RPMI7951 (cell line): ENCODE measurements around the gene PHF3. TPM values are rescaled to one million over a fixed set of nuclear protein-coding genes. Genes with fewer than 3 reads are reported as not detected.

Experiments used
- DNase-seq: peaks from one replicate; pipeline ENCODE4 v3.0.0-alpha.2; 2012; ENCODE audit warnings: low read depth
- total RNA-seq: library from RNA; depleted of rRNA; stranded (reverse); fragments of >200 nt; shearing (Covaris generic); gene quantifications from 2 replicates; pipeline ENCODE4 v1.2.3, GENCODE V29; 2014; rRNA removed

The PHF3 gene
- total RNA-seq = 28.9 and 35.7 TPM in 2 replicates

GRCh38 chr6:63635588-63636517 is at the start of gene PHF3:
Gene PHF3 (plus strand): TSS chr6:63635802. CDS start chr6:63646552, 10,750 bp downstream.
- DNase-seq = peak; percentile 84

- DNase-seq = no peak
Observed at GRCh38 chr6:63589952-63590411, 45.6 kb upstream of the PHF3 start.

- DNase-seq = no peak
Observed at GRCh38 chr6:63592886-63593285, 42.7 kb upstream of the PHF3 start.

GRCh38 chr6:63597141-63598048 is 38.2 kb upstream of the PHF3 start:
- DNase-seq = no peak

- DNase-seq = peak; percentile 58
Observed at GRCh38 chr6:63598049-63599036, 37.3 kb upstream of the PHF3 start.

GRCh38 chr6:63599243-63599642 is 36.4 kb upstream of the PHF3 start:
- DNase-seq = no peak

- no peak for DNase-seq
Observed at GRCh38 chr6:63600136-63600535, 35.5 kb upstream of the PHF3 start.

- no peak for DNase-seq
Observed at GRCh38 chr6:63609231-63609630, 26.4 kb upstream of the PHF3 start.

- DNase-seq = no peak
Observed at GRCh38 chr6:63610944-63611343, 24.7 kb upstream of the PHF3 start.

GRCh38 chr6:63611560-63611959 is 24.0 kb upstream of the PHF3 start:
- DNase-seq = no peak

GRCh38 chr6:63615590-63615989 is 20.0 kb upstream of the PHF3 start:
- no peak for DNase-seq

GRCh38 chr6:63624091-63624490 is 11.5 kb upstream of the PHF3 start:
- DNase-seq = no peak

GRCh38 chr6:63630466-63630865 is 5.1 kb upstream of the PHF3 start:
- DNase-seq = no peak

GRCh38 chr6:63634630-63635029 is 972 bp upstream of the PHF3 start:
- no peak for DNase-seq

- DNase-seq = no peak
Observed at GRCh38 chr6:63635215-63635587, 401 bp upstream of the PHF3 start.

- DNase-seq = peak; percentile 45
Observed at GRCh38 chr6:63636518-63637021, 968 bp downstream of the PHF3 start.

- DNase-seq = no peak
Observed at GRCh38 chr6:63637865-63638445, 2.4 kb downstream of the PHF3 start.

GRCh38 chr6:63640062-63640461 is 4.5 kb downstream of the PHF3 start:
- peak; percentile 40 for DNase-seq

GRCh38 chr6:63643862-63644261 is 8.3 kb downstream of the PHF3 start:
- no peak for DNase-seq

GRCh38 chr6:63644668-63645326 is 9.2 kb downstream of the PHF3 start:
- DNase-seq = no peak
